DND-41 (cell line): Measurements from ENCODE around the gene ADIPOR1.

Experiments used
- ATAC-seq: fragments of 200-7000 bp; cut with Tn5 transposase; 3 replicates; pipeline ENCODE4 v1.9.1; 2021; ENCODE audit warnings: low read depth; ENCODE audit not compliant: insufficient read depth
- DNase-seq: peaks from one replicate; pipeline ENCODE4 v3.0.0-alpha.2; 2020
- H2AFZ ChIP-seq: 2 replicates; pipeline ENCODE4 v1.6.0; 2012; ENCODE audit warnings: low read depth, low read length
- H3K27ac ChIP-seq: 2 replicates; pipeline ENCODE4 v1.5.1; 2012; ENCODE audit warnings: low read length, inconsistent platforms
- H3K27me3 ChIP-seq: fragments of 200-600 bp; sonication (generic); 2 replicates; pipeline ENCODE4 v1.6.0; 2012; ENCODE audit warnings: low read length, mild to moderate bottlenecking, inconsistent platforms; ENCODE audit not compliant: insufficient read depth, poor library complexity
- H3K36me3 ChIP-seq: 2 replicates; pipeline ENCODE4 v1.5.1; 2012; ENCODE audit warnings: low read length, inconsistent platforms; ENCODE audit not compliant: insufficient read depth
- H3K4me1 ChIP-seq: 2 replicates; pipeline ENCODE4 v1.5.1; 2012; ENCODE audit warnings: mild to moderate bottlenecking, low read length; ENCODE audit not compliant: insufficient read depth
- H3K4me2 ChIP-seq: 2 replicates; pipeline ENCODE4 v1.6.0; 2012; ENCODE audit warnings: mild to moderate bottlenecking, moderate library complexity, low read length, inconsistent platforms; ENCODE audit not compliant: insufficient read depth
- H3K4me3 ChIP-seq, 2 experiments: fragments of 200-600 bp in 1 of 2; shearing (Covaris generic) in 1 of 2; 2 replicates each; pipeline ENCODE4 v1.5.1; 2012 to 2016; ENCODE audit warnings: inconsistent platforms in 2 of 2, low read length in 2 of 2, mild to moderate bottlenecking in 2 of 2, low read depth in 1 of 2, moderate library complexity in 1 of 2
- H3K79me2 ChIP-seq: 2 replicates; pipeline ENCODE4 v1.6.0; 2012; ENCODE audit warnings: low read length, inconsistent platforms; ENCODE audit not compliant: insufficient read depth
- H3K9ac ChIP-seq: 2 replicates; pipeline ENCODE4 v1.6.0; 2012; ENCODE audit warnings: low read depth, mild to moderate bottlenecking, inconsistent platforms, low read length, moderate library complexity
- H3K9me3 ChIP-seq: 2 replicates; pipeline ENCODE4 v1.5.1; 2012; ENCODE audit warnings: low read length, moderate library complexity, mild to moderate bottlenecking, inconsistent platforms; ENCODE audit not compliant: insufficient read depth, severe bottlenecking
- H4K20me1 ChIP-seq: 2 replicates; pipeline ENCODE4 v1.6.0; 2012; ENCODE audit warnings: low read length; ENCODE audit not compliant: insufficient read depth
- EZH2 ChIP-seq: IDR thresholded peaks from 3 replicates; pipeline ENCODE4 v1.6.1; 2012; ENCODE audit warnings: borderline replicate concordance, low read depth, mild to moderate bottlenecking, moderate library complexity, low read length, inconsistent platforms; ENCODE audit not compliant: severe bottlenecking
- TF ChIP-seq, protein P1 (sequence below): IDR thresholded peaks from 2 replicates; pipeline ENCODE4 v1.5.1; 2012; ENCODE audit warnings: borderline replicate concordance, low read length, moderate library complexity, mild to moderate bottlenecking; ENCODE audit not compliant: poor library complexity, severe bottlenecking; ENCODE audit errors: extremely low read depth

Gene ADIPOR1

DNA sequence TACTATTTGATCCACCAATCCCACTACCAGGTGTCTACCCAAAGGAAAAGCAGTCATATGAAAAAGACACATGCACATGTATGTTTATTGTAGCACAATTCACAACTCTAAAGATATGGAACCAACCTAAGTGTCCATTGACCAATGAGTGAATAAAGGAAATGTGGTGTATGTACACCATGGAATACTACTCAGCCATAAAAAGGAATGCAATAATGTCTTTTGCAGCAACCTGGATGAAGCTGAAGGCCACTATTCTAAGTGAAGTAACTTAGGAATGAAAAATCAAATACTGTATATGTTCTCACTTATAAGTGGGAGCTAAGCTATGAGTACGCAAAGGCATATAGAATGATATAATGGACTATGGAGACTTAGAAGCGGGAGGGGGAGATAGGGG, 12.6 kb downstream of the ADIPOR1 start:
- Histone ChIP-seq H4K20me1 (peaks cover 3% of the 10 kb centered on the region; the same call in 1 of the 2 replicates), H3K36me3 (peaks cover 84% of the 10 kb centered on the region), H3K79me2 (peaks cover 3% of the 10 kb centered on the region), H3K4me3 (no peak overlapping the region), H3K9ac (no peak overlapping the region), H3K27me3 (no peaks in the 10 kb centered on the region), H3K4me2 (no peak overlapping the region), H3K9me3 (no peaks in the 10 kb centered on the region), H3K27ac (no peak overlapping the region), H2AFZ (no peak overlapping the region), H3K4me1 (no peaks in the 10 kb centered on the region)
- TF ChIP-seq, protein P1, sequence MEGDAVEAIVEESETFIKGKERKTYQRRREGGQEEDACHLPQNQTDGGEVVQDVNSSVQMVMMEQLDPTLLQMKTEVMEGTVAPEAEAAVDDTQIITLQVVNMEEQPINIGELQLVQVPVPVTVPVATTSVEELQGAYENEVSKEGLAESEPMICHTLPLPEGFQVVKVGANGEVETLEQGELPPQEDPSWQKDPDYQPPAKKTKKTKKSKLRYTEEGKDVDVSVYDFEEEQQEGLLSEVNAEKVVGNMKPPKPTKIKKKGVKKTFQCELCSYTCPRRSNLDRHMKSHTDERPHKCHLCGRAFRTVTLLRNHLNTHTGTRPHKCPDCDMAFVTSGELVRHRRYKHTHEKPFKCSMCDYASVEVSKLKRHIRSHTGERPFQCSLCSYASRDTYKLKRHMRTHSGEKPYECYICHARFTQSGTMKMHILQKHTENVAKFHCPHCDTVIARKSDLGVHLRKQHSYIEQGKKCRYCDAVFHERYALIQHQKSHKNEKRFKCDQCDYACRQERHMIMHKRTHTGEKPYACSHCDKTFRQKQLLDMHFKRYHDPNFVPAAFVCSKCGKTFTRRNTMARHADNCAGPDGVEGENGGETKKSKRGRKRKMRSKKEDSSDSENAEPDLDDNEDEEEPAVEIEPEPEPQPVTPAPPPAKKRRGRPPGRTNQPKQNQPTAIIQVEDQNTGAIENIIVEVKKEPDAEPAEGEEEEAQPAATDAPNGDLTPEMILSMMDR: no peak
- no peak for TF ChIP-seq EZH2
- no peak for ATAC-seq
- no peak for DNase-seq

DNA sequence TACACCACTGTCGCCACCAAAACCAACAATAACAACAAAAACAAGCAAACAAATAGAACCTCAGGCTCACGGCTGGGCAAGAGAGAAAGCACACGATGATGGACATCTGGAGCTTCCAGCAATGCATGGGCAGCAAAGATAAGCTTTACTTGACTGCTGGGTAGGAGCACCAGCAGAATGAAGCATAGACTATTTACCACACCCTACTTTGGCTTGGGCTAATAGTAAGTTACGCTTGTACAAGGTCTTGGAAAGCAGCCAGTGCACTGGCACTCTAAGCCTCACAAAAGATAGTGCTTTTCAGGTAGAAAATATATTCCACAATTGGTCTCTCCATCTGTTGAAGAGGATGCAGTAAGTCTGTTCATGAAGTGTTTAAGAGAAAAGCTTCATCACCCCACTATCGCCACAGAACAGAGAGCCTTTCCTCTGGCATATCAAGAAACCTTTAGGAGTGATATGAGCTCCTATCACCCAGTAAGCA, 13.6 kb downstream of the ADIPOR1 start:
- Histone ChIP-seq H3K27me3 (no peaks in the 10 kb centered on the region), H3K36me3 (peaks cover 83% of the 10 kb centered on the region), H3K9ac (no peak overlapping the region), H3K79me2 (no peaks in the 10 kb centered on the region), H3K9me3 (no peaks in the 10 kb centered on the region), H3K27ac (no peak overlapping the region), H3K4me2 (no peak overlapping the region), H2AFZ (no peak overlapping the region), H3K4me3 (no peak overlapping the region), H4K20me1 (peaks cover 3% of the 10 kb centered on the region; the same call in 1 of the 2 replicates), H3K4me1 (no peaks in the 10 kb centered on the region)
- ATAC-seq: no peak
- no peak for DNase-seq
- TF ChIP-seq, protein P1: no peak
- no peak for TF ChIP-seq EZH2

DNA sequence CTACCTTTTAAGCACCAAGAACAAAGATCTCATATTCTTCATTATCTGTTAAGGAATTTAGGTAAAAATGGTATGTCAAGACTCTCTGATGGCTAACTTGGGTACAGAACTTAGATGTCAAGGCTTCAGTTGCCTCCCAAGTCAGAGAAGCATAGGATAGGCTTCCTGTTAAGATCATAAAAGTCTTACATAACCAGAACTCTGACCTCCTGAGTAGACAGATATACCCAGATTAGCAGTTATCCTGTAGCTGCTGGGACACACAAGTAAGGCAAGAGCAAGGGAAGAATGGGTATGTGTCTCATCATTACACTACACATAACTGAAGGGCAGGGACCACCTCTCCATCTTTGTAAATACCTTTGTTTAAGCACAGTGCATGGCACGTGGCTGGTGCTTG, 15.7 kb downstream of the ADIPOR1 start:
- no peak overlapping the region for H3K9ac ChIP-seq
- H3K4me2 ChIP-seq: no peak overlapping the region
- peaks cover 3% of the 10 kb centered on the region; the same call in 1 of the 2 replicates for H4K20me1 ChIP-seq
- H3K36me3 ChIP-seq: peaks cover 65% of the 10 kb centered on the region
- no peaks in the 10 kb centered on the region for H3K27me3 ChIP-seq
- no peak overlapping the region for H2AFZ ChIP-seq
- no peaks in the 10 kb centered on the region for H3K9me3 ChIP-seq
- H3K27ac ChIP-seq: no peak overlapping the region
- H3K4me1 ChIP-seq: no peaks in the 10 kb centered on the region
- TF ChIP-seq, protein P1: no peak
- TF ChIP-seq EZH2: no peak
- no peaks in the 10 kb centered on the region for H3K79me2 ChIP-seq
- DNase-seq: no peak
- H3K4me3 ChIP-seq: no peak overlapping the region
- no peak for ATAC-seq
